Activated CD8-positive, alpha-beta memory T cell treated with anti-CD3 and anti-CD28 coated beads, Interleukin-2, amount 10 ng/mL, durations not matched to agents 7 days and 5 days (primary cell): ENCODE data around the gene SGPP2. TPM values are rescaled to one million over a fixed set of nuclear protein-coding genes. Genes with fewer than 3 reads are reported as not detected.
A peak's percentile ranks its signal among the peaks of the same experiment; 100 is the strongest.
"Not testable (repeated sequence)": the region's sequence is repeated elsewhere in the genome, so short reads cannot be mapped to it uniquely, and the experiment has no call there.

ENCODE experiments used
- ATAC-seq: fragments of 150-1000 bp; cut with Tn5 transposase; one replicate; pipeline ENCODE4 v1.10.0; 2021; ENCODE audit warnings: moderate library complexity
- CTCF ChIA-PET: fragments of 350-600 bp; sonication (Branson Sonifier 250); formaldehyde crosslinking; loops from one replicate; lab custom pipeline; 2021; ENCODE audit warnings: antibody characterized with exemption; lab: Charles Lee
- DNase-seq: peaks from one replicate; pipeline ENCODE4 v3.0.0-alpha.2; 2020
- H3K27ac Mint-ChIP-seq: one replicate; pipeline ENCODE4 v1.8.0; 2021; ENCODE audit warnings: mild to moderate bottlenecking, mixed read lengths
- H3K27me3 Mint-ChIP-seq: one replicate; pipeline ENCODE4 v1.8.0; 2021; ENCODE audit warnings: mixed read lengths
- H3K36me3 Mint-ChIP-seq: one replicate; pipeline ENCODE4 v1.8.0; 2021; ENCODE audit warnings: mild to moderate bottlenecking, mixed read lengths
- H3K4me1 Mint-ChIP-seq: one replicate; pipeline ENCODE4 v1.8.0; 2021; ENCODE audit warnings: mixed read lengths
- H3K4me3 Mint-ChIP-seq: one replicate; pipeline ENCODE4 v1.8.0; 2021; ENCODE audit warnings: mild to moderate bottlenecking, moderate library complexity, mixed read lengths
- H3K9me3 Mint-ChIP-seq: one replicate; pipeline ENCODE4 v1.8.0; 2022; ENCODE audit warnings: low read depth, mixed read lengths
- total RNA-seq, 2 experiments: library from RNA; stranded (reverse); gene quantifications; one replicate each; pipeline ENCODE4 v1.2.3, GENCODE V29; 2021

SGPP2 gene, protein sequence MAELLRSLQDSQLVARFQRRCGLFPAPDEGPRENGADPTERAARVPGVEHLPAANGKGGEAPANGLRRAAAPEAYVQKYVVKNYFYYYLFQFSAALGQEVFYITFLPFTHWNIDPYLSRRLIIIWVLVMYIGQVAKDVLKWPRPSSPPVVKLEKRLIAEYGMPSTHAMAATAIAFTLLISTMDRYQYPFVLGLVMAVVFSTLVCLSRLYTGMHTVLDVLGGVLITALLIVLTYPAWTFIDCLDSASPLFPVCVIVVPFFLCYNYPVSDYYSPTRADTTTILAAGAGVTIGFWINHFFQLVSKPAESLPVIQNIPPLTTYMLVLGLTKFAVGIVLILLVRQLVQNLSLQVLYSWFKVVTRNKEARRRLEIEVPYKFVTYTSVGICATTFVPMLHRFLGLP
- 1 to 10 TPM in 1 of 2 experiments, under 1 TPM in 1; 0.44 to 4.0 TPM for total RNA-seq

DNA sequence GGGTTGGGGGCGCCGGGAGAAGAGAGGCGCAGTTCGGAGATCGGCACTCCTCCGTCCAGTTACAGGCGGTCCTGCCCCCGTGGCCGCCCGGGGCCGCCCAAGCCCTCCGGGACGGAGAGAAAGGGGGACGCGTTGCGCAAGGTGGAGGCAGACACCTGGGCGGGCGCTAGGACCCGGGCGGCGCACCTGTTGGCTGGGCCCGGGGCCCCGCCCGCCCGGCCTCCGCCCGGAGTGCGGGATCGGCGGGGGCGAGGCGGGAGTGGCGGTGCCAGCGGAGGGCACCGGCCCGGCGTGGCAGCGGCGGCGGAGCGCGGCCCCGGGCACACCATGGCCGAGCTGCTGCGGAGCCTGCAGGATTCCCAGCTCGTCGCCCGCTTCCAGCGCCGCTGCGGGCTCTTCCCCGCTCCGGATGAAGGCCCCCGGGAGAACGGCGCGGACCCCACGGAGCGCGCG, at the start of gene SGPP2:
Gene SGPP2 (plus strand): TSS at position 268 of the 453 bp plus-strand sequence. CDS start 60 bp downstream, at position 328.
- DNase-seq (no peak), ATAC-seq (peak; percentile 45)
- H3K9me3 Mint-ChIP-seq: no peaks in the 10 kb centered on the region
- no peaks in the 10 kb centered on the region for H3K36me3 Mint-ChIP-seq
- H3K27ac Mint-ChIP-seq: peak within 1 kb of the TSS; percentile 31
- CTCF ChIA-PET: no interaction called here
- H3K4me1 Mint-ChIP-seq: peaks cover 14% of the 10 kb centered on the region
- H3K27me3 Mint-ChIP-seq: peaks cover 54% of the 10 kb centered on the region
- peak within 1 kb of the TSS; percentile 71 for H3K4me3 Mint-ChIP-seq

DNA sequence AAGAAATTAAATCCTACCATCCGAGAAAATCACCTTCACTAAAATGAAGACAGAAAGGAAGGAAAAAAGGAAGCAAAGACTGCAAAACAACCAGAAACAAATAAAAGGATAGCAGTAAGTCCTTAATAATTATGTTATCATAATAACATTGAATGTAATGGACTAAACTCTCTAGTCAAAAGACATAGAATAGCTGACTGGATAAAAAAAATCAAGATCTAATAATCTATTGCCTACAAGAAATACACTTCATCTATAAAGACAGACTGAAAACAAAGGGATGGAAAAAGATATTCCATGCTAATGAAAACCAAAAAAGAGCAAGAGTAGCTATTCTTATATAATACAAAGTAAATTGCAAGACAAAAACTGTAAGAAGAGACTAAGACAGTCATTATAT, 48.5 kb upstream of the SGPP2 start:
- no peaks in the 10 kb centered on the region for H3K4me1 Mint-ChIP-seq
- H3K27ac Mint-ChIP-seq: no peak overlapping the region
- H3K4me3 Mint-ChIP-seq: no peak overlapping the region
- no peak for ATAC-seq
- CTCF ChIA-PET: no interaction called here
- no peak for DNase-seq
- no peaks in the 10 kb centered on the region for H3K9me3 Mint-ChIP-seq
- no peaks in the 10 kb centered on the region for H3K27me3 Mint-ChIP-seq
- no peaks in the 10 kb centered on the region for H3K36me3 Mint-ChIP-seq

DNA sequence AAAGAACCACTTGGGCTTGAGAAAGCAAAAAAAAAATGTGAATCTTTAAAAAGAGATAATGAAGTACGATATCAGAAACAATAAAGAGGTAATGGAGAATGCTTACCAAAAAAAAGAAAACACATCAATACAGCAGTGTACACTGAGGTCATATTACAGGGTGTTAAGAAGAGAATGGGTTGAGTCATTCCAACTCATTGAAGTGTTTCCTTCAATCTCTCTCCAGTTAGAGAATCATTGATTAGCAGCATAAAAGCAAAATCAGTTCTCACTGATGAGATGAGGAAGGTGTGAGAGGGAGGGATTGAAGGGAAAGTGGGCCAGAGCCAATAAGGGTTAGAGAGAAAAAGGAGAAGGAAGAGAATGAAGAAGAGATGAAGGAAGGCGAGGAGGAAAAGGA, 43.9 kb upstream of the SGPP2 start:
- ATAC-seq (no peak), DNase-seq (no peak)
- Mint-ChIP-seq H3K9me3 (no peaks in the 10 kb centered on the region), H3K27ac (no peak overlapping the region), H3K4me3 (no peak overlapping the region), H3K27me3 (no peaks in the 10 kb centered on the region), H3K4me1 (no peaks in the 10 kb centered on the region), H3K36me3 (no peaks in the 10 kb centered on the region)
- CTCF ChIA-PET: no interaction called here

DNA sequence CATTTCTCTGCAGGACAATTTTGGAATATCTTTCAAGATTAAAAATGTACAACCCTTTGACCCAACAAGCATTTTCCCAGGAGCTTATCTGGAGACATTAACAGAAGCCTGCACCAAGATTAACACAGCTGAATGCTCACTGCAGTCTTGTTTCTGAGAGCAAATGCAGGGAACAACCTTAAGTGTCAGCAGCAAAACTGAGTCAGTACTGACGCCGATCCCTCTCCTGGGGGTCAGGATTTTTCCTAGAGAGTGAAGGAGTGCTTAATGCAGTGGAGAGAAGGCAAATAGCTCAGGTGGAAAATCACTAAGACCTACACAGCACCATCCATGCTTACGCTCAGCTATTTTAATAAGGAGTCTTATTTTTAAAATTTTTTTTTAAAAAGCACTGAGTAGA, 42.8 kb upstream of the SGPP2 start:
- no peak for ATAC-seq
- Mint-ChIP-seq H3K4me1 (no peaks in the 10 kb centered on the region), H3K36me3 (no peaks in the 10 kb centered on the region), H3K27ac (no peak overlapping the region), H3K4me3 (no peak overlapping the region), H3K9me3 (no peaks in the 10 kb centered on the region), H3K27me3 (no peaks in the 10 kb centered on the region)
- CTCF ChIA-PET: no interaction called here
- no peak for DNase-seq

DNA sequence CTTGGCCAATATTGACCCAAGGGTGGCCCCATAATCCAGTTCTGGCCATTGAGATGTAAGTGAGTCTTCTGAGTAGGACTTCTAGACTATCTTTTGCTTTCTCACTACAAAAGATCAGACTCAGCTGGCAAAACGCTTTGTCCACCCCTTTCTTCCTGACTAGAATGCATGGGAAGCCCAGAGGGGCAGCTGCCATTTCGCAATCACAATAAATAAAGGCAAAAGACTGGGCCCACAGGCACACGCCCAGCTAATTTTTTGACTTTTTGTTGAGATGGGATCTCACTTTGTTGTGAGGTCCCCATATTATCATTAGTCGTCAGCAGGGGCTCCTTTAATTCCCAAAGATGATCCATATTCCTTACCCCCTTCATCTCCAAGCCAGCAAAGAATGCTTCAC, 41.1 kb upstream of the SGPP2 start:
- H3K36me3 Mint-ChIP-seq: no peaks in the 10 kb centered on the region
- H3K9me3 Mint-ChIP-seq: no peaks in the 10 kb centered on the region
- no peaks in the 10 kb centered on the region for H3K4me1 Mint-ChIP-seq
- no peak for DNase-seq
- no peak overlapping the region for H3K27ac Mint-ChIP-seq
- CTCF ChIA-PET: no interaction called here
- H3K27me3 Mint-ChIP-seq: no peaks in the 10 kb centered on the region
- no peak overlapping the region for H3K4me3 Mint-ChIP-seq
- no peak for ATAC-seq

DNA sequence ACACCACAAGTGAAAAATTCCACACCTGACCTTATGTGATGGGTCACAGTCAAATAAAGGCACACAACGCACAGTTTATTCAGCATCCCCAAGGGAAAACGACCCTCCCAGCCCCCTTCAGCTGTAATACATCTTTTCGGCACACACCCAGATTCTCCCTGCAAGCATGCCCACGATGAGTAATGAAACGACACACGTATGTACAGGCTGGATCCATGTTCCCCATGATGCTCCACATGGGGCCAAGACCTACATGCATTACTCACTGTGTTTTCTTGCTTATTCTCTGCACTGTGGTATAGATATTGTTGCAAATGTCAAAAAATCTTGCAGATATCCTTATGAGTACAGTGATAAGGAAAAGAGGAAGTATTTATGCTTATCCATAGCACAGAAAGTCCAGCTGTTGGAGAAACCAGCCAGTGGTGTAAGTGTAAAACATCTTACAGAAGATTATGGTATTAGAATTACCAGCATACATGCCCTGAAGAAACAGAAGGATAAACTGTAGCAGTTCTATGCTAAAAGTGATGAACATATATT, 32.5 kb upstream of the SGPP2 start:
- Mint-ChIP-seq H3K27me3 (no peaks in the 10 kb centered on the region), H3K4me1 (no peaks in the 10 kb centered on the region), H3K9me3 (no peaks in the 10 kb centered on the region), H3K27ac (no peak overlapping the region), H3K4me3 (no peak overlapping the region), H3K36me3 (no peaks in the 10 kb centered on the region)
- DNase-seq (no peak), ATAC-seq (no peak)
- CTCF ChIA-PET: no interaction called here

DNA sequence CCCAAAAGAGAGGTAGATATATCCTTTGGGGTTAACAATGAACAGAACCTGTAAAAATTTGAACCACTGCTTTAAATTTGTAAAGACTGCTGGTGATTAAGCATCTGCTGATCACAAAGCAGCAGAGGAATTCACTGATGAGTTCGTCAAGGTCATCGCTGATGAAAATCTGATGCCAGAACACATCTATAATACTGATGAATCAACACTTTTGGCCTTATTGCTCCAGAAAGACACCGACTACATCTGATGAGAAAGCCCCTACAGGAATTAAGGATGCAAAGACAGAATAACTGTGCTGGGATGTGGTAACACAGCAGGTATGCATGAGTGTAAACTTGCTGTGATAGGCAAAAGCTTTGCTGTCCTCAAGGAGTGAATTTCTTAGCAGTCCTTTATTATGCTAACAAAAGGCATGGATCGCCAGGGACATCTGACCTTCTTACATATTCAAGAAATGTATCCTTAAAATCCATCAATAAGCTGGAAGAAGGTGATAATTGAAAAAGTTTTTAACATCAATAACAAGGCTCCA, 30.5 kb upstream of the SGPP2 start:
- Mint-ChIP-seq H3K9me3 (no peaks in the 10 kb centered on the region), H3K27ac (no peak overlapping the region)
- no peak for DNase-seq

DNA sequence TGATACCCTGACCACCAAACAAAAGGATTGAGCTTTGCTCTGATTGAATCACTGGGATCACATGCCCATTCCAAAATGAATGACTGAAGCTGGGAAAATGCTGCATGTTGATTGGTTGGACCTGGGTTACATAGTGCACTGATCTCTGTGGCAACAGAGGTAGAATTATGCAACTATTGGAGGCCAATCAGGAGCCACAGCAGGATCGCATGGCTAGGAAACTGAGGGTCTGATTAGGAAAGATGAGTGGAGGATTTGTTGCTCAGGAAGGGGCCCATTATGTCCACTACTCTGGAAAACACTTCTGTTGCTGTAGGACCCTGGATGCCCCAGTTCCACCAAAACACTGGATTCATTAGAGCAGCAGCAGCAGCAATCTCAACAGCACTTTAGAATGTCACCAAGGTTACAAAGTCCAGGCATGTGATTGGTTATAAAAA, 25.9 kb upstream of the SGPP2 start:
- Mint-ChIP-seq H3K27me3 (no peaks in the 10 kb centered on the region), H3K27ac (no peak overlapping the region), H3K4me1 (no peaks in the 10 kb centered on the region), H3K36me3 (no peaks in the 10 kb centered on the region), H3K9me3 (no peaks in the 10 kb centered on the region), H3K4me3 (no peak overlapping the region)
- CTCF ChIA-PET: no interaction called here
- ATAC-seq (no peak), DNase-seq (no peak)

More for the DNA sequence above, 30.5 kb upstream of the SGPP2 start:
- H3K36me3 Mint-ChIP-seq: no peaks in the 10 kb centered on the region
- H3K27me3 Mint-ChIP-seq: no peaks in the 10 kb centered on the region
- no peaks in the 10 kb centered on the region for H3K4me1 Mint-ChIP-seq
- CTCF ChIA-PET: no interaction called here
- ATAC-seq: no peak
- H3K4me3 Mint-ChIP-seq: no peak overlapping the region

DNA sequence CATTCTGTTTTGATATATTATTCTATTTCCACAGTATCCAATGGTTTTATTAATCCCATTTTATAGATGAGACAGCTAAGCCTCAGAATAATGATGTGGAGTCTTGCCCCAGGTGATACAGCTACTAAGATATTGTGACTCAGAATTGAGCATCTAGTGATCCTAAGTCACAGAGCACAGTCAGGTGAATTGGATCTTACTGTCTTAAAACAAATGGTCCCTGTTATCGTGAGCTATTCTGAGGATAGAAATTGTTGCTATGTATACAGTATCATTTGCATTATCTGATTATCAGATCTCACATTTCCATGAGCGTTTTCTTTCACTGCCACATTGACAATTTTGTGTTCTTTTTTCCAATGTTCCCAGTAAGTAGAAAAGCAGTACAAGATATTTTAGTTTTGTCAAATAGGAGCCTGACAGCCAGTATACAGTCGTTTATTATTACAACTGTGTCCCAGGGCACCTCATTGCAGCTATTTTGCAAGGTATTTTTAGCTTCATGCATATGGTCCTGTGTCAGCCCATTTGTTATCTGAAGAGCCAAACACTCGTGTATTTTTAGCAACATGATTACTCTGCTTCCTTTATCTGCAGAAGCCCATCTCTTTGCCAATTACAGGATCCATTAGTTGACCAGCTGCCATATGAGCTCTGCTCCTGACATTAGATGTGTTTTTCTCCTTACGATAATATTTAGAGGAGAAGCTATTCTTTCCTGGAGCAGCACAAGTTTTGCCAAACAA, 25.1 kb upstream of the SGPP2 start:
- Mint-ChIP-seq H3K4me3 (no peak overlapping the region), H3K9me3 (no peaks in the 10 kb centered on the region), H3K36me3 (no peaks in the 10 kb centered on the region), H3K27ac (no peak overlapping the region), H3K27me3 (no peaks in the 10 kb centered on the region), H3K4me1 (no peaks in the 10 kb centered on the region)
- DNase-seq (no peak), ATAC-seq (no peak)
- CTCF ChIA-PET: no interaction called here

DNA sequence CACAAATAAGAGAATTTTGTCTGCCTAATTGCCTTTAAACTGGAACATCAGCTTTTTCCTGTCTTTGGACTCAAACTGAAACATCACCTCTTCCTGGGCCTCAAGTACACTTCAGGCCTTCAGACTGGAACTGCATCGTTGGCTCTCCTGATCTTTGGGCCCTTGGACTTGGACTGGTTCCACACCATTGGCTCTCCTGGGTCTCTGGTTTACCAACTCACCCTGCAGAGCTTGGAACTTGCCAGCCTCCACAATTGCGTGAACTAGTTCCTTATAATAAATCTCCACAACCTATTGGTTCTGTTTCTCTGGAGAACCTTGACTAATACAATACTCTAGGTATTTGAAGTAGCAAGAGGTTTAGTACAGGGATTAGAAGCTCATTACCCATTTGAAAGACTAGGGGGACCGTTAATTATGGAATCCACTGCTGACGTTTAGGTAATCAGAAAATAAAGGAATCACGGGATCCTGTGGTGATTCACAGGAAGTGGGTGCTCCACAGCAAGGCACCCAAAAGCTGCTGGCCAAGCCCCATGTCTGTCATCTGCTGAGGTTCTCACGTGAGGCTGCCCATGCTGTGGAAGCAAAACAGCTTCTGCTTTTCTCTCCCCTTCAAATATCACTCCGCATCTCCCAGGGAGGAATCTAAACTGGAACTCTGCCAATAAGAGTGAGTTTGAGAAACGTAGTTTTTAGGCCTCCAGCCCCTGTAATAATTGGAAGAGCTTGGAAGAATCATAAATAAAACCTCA, 20.0 kb upstream of the SGPP2 start:
- Mint-ChIP-seq H3K27ac (no peak overlapping the region), H3K27me3 (no peaks in the 10 kb centered on the region), H3K9me3 (no peaks in the 10 kb centered on the region), H3K36me3 (no peaks in the 10 kb centered on the region), H3K4me3 (no peak overlapping the region), H3K4me1 (no peaks in the 10 kb centered on the region)
- DNase-seq: no peak
- CTCF ChIA-PET: no interaction called here
- ATAC-seq: no peak

DNA sequence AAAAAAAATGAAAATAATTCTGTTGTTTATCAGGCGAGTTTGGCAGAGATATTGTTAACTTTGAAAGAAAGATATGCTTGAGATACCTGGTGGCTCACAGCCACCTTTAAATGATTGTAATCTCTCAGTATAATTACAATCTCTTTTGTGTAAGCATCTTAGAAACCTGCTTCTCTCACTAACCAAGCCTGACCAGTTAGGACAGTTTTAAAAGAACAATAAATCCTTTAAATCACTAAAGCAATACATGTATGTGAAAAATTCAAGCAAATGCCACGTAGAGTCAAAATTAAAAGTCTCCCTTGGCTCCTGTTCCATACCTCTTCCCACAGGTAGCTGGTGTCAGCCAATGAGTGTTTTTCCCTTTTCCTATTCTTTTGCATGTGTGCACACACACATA, 15.7 kb upstream of the SGPP2 start:
- no peak overlapping the region for H3K4me3 Mint-ChIP-seq
- H3K9me3 Mint-ChIP-seq: peaks cover 2% of the 10 kb centered on the region
- CTCF ChIA-PET: no interaction called here
- no peaks in the 10 kb centered on the region for H3K27me3 Mint-ChIP-seq
- no peaks in the 10 kb centered on the region for H3K36me3 Mint-ChIP-seq
- no peak overlapping the region for H3K27ac Mint-ChIP-seq
- DNase-seq (no peak), ATAC-seq (no peak)
- no peaks in the 10 kb centered on the region for H3K4me1 Mint-ChIP-seq

DNA sequence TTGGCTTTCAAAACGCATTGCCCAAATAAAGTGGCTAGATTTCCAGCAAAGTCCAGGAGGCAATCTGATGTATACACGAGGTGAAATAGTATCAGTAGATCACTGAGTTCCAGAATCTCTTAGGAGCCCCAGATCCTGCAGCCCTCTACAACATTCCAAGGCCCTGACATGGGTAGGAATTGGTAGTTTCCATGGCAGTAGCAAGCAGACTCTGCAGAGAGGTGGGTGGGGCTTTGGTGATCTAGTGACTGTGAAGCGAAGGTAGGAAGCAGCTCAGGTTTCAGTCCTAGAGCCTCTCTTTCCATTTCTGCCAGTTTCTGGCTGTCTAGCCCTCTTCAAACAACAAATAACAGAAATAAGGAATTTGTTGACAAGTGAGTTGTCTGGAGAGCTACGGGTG, 13.8 kb upstream of the SGPP2 start:
- Mint-ChIP-seq H3K27me3 (no peaks in the 10 kb centered on the region), H3K36me3 (no peaks in the 10 kb centered on the region), H3K4me1 (no peaks in the 10 kb centered on the region), H3K4me3 (no peak overlapping the region), H3K27ac (no peak overlapping the region), H3K9me3 (peaks cover 2% of the 10 kb centered on the region)
- DNase-seq (no peak), ATAC-seq (no peak)
- CTCF ChIA-PET: no interaction called here

DNA sequence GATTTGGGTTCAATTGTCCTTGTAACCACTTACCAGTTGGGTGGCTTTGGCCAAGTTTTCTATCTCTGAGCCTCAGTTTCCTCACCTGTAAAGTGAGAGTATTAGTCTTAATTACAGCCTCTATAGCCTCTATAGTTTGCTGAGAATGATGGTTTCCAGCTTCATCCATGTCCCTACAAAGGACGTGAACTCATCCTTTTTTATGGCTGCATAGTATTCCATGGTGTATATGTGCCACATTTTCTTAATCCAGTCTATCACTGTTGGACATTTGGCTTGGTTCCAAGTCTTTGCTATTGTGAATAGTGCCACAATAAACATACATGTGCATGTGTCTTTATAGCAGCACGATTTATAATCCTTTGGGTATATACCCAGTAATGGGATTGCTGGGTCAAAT, 12.0 kb upstream of the SGPP2 start:
- H3K9me3 Mint-ChIP-seq, DNase-seq, CTCF ChIA-PET, H3K36me3 Mint-ChIP-seq, H3K4me1 Mint-ChIP-seq, H3K4me3 Mint-ChIP-seq, H3K27me3 Mint-ChIP-seq, ATAC-seq, H3K27ac Mint-ChIP-seq: not testable (repeated sequence)
